HG03575 (cell line): ENCODE measurements around the gene AKIRIN2.
A peak's percentile ranks its signal among the peaks of the same experiment; 100 is the strongest.
"Not testable (repeated sequence)": the region's sequence is repeated elsewhere in the genome, so short reads cannot be mapped to it uniquely, and the experiment has no call there.

Source experiments
- ATAC-seq: cut with Tn5 transposase; IDR thresholded peaks from one replicate; pipeline ENCODE4 v1.9.1; 2021; ENCODE audit not compliant: unreplicated experiment, insufficient number of reproducible peaks, low FRiP score; ENCODE audit errors: extremely low read depth

Gene AKIRIN2

GRCh38 chr6:87722540-87723169, 20.6 kb upstream of the AKIRIN2 start:
- no peak for ATAC-seq

- no peak for ATAC-seq
These were observed 19.3 kb upstream of the AKIRIN2 start for GRCh38 chr6:87721311-87721710.

- no peak for ATAC-seq
These were observed 16.8 kb upstream of the AKIRIN2 start for GRCh38 chr6:87718662-87719433.

GRCh38 chr6:87716928-87717614, 15.0 kb upstream of the AKIRIN2 start:
- ATAC-seq = no peak

GRCh38 chr6:87714093-87714842, 12.2 kb upstream of the AKIRIN2 start:
- ATAC-seq = peak; percentile 57

GRCh38 chr6:87712713-87713112, 10.7 kb upstream of the AKIRIN2 start:
- not testable (repeated sequence) for ATAC-seq

GRCh38 chr6:87710090-87710489, 8.1 kb upstream of the AKIRIN2 start:
- ATAC-seq = no peak

GRCh38 chr6:87708581-87709427, 6.8 kb upstream of the AKIRIN2 start:
- ATAC-seq = not testable (repeated sequence)

GRCh38 chr6:87706187-87706966, 4.3 kb upstream of the AKIRIN2 start:
- no peak for ATAC-seq

- ATAC-seq = peak; percentile 43
These were observed 3.1 kb upstream of the AKIRIN2 start for GRCh38 chr6:87705070-87705691.

- not testable (repeated sequence) for ATAC-seq
These were observed 1.0 kb upstream of the AKIRIN2 start for GRCh38 chr6:87703039-87703438.

GRCh38 chr6:87702589-87702945, 534 bp upstream of the AKIRIN2 start:
- ATAC-seq = no peak

- ATAC-seq = no peak
These were observed 723 bp downstream of the AKIRIN2 start for GRCh38 chr6:87701344-87701675.

GRCh38 chr6:87700397-87701343, 1.4 kb downstream of the AKIRIN2 start:
- ATAC-seq = no peak

GRCh38 chr6:87699576-87699975, 2.5 kb downstream of the AKIRIN2 start:
- ATAC-seq = no peak

GRCh38 chr6:87698547-87699006, 3.5 kb downstream of the AKIRIN2 start:
- no peak for ATAC-seq
